Measurements from ENCODE around the gene ADCY9. TPM values are rescaled to one million over a fixed set of nuclear protein-coding genes. Genes with fewer than 3 reads are reported as not detected.

The ADCY9 gene
- total RNA-seq, result 12.1 and 17.3 TPM in 2 replicates

DNA sequence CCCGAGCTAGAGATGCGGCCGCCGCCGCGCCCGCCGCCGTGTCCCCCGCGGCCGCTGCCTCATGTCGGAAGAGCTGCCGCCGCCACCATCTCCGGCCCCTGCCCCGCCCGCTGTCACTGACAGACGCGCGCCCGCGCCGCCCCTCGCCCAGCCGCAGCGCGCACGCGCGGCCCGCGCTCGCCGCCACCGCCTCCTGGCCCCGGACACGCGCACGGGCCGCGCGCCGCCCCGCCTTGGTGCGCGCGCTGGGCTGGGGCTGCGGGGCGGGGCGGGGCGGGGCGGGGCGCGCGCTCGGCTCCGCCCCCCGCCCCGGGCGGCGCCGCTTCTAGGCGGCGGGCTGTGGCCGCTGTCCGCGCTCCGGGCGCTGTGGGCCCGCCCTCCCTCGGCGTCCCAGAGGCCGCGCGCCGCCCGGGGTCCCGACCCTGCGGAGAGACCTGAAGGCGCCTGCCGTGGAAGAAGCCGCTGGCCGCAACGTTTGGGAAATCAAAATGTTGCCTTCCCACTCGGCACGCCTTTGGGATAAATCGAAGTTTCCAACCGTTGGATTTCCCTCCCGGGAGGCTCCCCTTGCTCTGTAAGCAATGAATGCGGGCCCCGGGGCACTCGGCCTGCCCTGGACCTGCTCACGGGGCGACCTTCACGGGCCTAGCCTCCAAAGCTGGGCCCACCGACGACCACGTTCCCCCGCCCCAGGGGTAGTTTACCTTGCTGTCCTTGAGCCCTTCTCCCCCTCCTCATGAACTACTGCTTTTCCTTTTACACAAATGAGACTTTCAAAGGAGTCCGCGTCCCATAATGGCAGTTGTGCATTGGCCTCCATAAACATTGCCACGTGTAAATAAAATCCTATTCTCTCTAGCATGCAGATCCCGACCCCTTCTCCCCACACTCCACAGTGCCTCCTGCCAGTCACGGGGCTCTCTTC lies at the start of gene ADCY9:
ADCY9 (minus strand) TSS at position 118 of the 925 bp plus-strand sequence. CDS start 1,000 bp downstream, outside the sequence.

Small RNAs within 50 kb of the gene (small RNA-seq; reads per million reads assigned to genes)
- 0.63 reads per million for gene AC009171.1

Other genes with a start within 250 kb of the ADCY9 start
- 33.6 and 34.5 TPM in 2 replicates for gene CREBBP, start 235.7 kb downstream of the ADCY9 start, total RNA-seq
- gene SRL, start 125.6 kb upstream of the ADCY9 start, total RNA-seq, result 0.07 and 0.13 TPM in 2 replicates
- 8.6 and 10.2 TPM in 2 replicates for gene TFAP4, start 156.6 kb upstream of the ADCY9 start, total RNA-seq
- 1.2 and 2.2 TPM in 2 replicates for gene GLIS2, start 199.6 kb upstream of the ADCY9 start, total RNA-seq
- gene PAM16, start 234.9 kb upstream of the ADCY9 start, total RNA-seq, result 18.1 and 23.6 TPM in 2 replicates